CD8-positive, alpha-beta memory T cell (primary cell): ENCODE data around the gene TM7SF2. TPM values are rescaled to one million over a fixed set of nuclear protein-coding genes. Genes with fewer than 3 reads are reported as not detected.
A peak's percentile ranks its signal among the peaks of the same experiment; 100 is the strongest.

Experiments
- CTCF ChIA-PET: fragments of 350-600 bp; sonication (Branson Sonifier 250); formaldehyde crosslinking; loops from one replicate; lab custom pipeline; 2021; ENCODE audit warnings: antibody characterized with exemption; lab: Charles Lee
- POLR2A ChIA-PET: fragments of 350-600 bp; sonication (Branson Sonifier 250); formaldehyde crosslinking; loops from one replicate; lab custom pipeline; 2021; ENCODE audit warnings: antibody characterized with exemption; lab: Charles Lee
- DNase-seq, 5 donors: peaks; one replicate each; pipeline versions ENCODE4 v3.0.0 to v3.0.0-alpha.2; 2020 to 2022; ENCODE audit warnings: mixed read lengths in 1 of 5
- H3K27ac ChIP-seq: one replicate; pipeline ENCODE4 v1.7.0; 2013; ENCODE audit warnings: low read depth, mild to moderate bottlenecking, low read length, moderate library complexity
- H3K27me3 ChIP-seq: 2 replicates; pipeline ENCODE4 v1.7.0; 2013; ENCODE audit warnings: low read length, mild to moderate bottlenecking; ENCODE audit not compliant: insufficient read depth, poor library complexity, severe bottlenecking
- H3K36me3 ChIP-seq: 2 replicates; pipeline ENCODE4 v1.7.0; 2013; ENCODE audit warnings: mild to moderate bottlenecking, low read length, moderate library complexity; ENCODE audit not compliant: insufficient read depth
- H3K4me1 ChIP-seq: 2 replicates; pipeline ENCODE4 v1.7.0; 2013; ENCODE audit warnings: mild to moderate bottlenecking, low read length, moderate library complexity; ENCODE audit not compliant: insufficient read depth
- H3K4me3 ChIP-seq: 2 replicates; pipeline ENCODE4 v1.7.0; 2013; ENCODE audit warnings: mild to moderate bottlenecking, low read length
- H3K9me3 ChIP-seq: 2 replicates; pipeline ENCODE4 v1.7.0; 2013; ENCODE audit warnings: mild to moderate bottlenecking, low read length
- H3K27ac Mint-ChIP-seq, 8 donors: one replicate each; pipeline ENCODE4 v1.8.0; 2020 to 2021; ENCODE audit warnings: mixed read lengths in 8 of 8, mild to moderate bottlenecking in 6 of 8, inconsistent platforms in 3 of 8, moderate library complexity in 3 of 8
- H3K27me3 Mint-ChIP-seq, 2 donors: one replicate each; pipeline ENCODE4 v1.8.0; 2020 to 2021; ENCODE audit warnings: mixed read lengths in 2 of 2, mild to moderate bottlenecking in 1 of 2, moderate library complexity in 1 of 2
- H3K36me3 Mint-ChIP-seq, 3 donors: one replicate each; pipeline ENCODE4 v1.8.0; 2020 to 2021; ENCODE audit warnings: mixed read lengths in 3 of 3, inconsistent platforms in 1 of 3, mild to moderate bottlenecking in 1 of 3
- H3K4me1 Mint-ChIP-seq, 3 donors: one replicate each; pipeline ENCODE4 v1.8.0; 2020 to 2021; ENCODE audit warnings: mixed read lengths in 3 of 3, inconsistent platforms in 1 of 3, mild to moderate bottlenecking in 1 of 3
- H3K4me3 Mint-ChIP-seq, 7 donors: one replicate each; pipeline ENCODE4 v1.8.0; 2020 to 2021; ENCODE audit warnings: mixed read lengths in 7 of 7, mild to moderate bottlenecking in 6 of 7, moderate library complexity in 4 of 7, inconsistent platforms in 2 of 7
- H3K9me3 Mint-ChIP-seq, 5 donors: one replicate each; pipeline ENCODE4 v1.8.0; 2020 to 2022; ENCODE audit warnings: mixed read lengths in 5 of 5, mild to moderate bottlenecking in 3 of 5, moderate library complexity in 2 of 5, inconsistent platforms in 1 of 5
- polyA plus RNA-seq: library from polyadenylated mRNA; unstranded; fragments of 300-500 nt; fragmentation: Illumina TruSeq; gene quantifications from one replicate; pipeline ENCODE4 v1.2.3, GENCODE V29; 2021
- total RNA-seq, 2 experiments: library from RNA; stranded (reverse); gene quantifications; one replicate each; pipeline ENCODE4 v1.2.3, GENCODE V29; 2021

Gene TM7SF2
- total and polyA plus RNA-seq, 3 experiments from 2014 or later = 11.1 to 17.9 (median 17.8) TPM

- peak overlapping the region; percentile 96 to 99 (median 97) for H3K27ac Mint-ChIP-seq
- peaks cover 23 to 32% (median 28%) of the 10 kb centered on the region in 3 donors for H3K4me1 Mint-ChIP-seq
- Histone ChIP-seq H3K4me3 (peak overlapping the region; percentile 86), H3K27me3 (no peaks in the 10 kb centered on the region), H3K4me1 (peaks cover 26% of the 10 kb centered on the region), H3K36me3 (peaks cover 13% of the 10 kb centered on the region), H3K9me3 (no peaks in the 10 kb centered on the region), H3K27ac (peak overlapping the region; percentile 91)
- ChIA-PET POLR2A (interaction anchor here (0.8 to 1.4 kb wide), 2 partner anchors 33 to 37 kb away, joined by 3 to 6 read pairs; partner anchors contain the start of genes FAU, MRPL49 and ZNHIT2), CTCF (interaction anchor here (0.7 to 2.0 kb wide), 5 partner anchors 12 to 71 kb away, joined by 4 to 7 read pairs (median 5); partner anchors contain the start of genes ARL2, FAU, MRPL49 and SNX15)
- DNase-seq = no peak
- peak overlapping the region; percentile 91 to 96 (median 92) for H3K4me3 Mint-ChIP-seq
- peaks cover 0 to 2% of the 10 kb centered on the region in 2 donors for H3K27me3 Mint-ChIP-seq
- no peaks in the 10 kb centered on the region for H3K9me3 Mint-ChIP-seq
- H3K36me3 Mint-ChIP-seq = peaks cover 4 to 55% (median 11%) of the 10 kb centered on the region in 3 donors
These were observed 26.9 kb upstream of the TM7SF2 start for GRCh38 chr11:65084598-65085375.

- H3K36me3 Mint-ChIP-seq = peaks cover 4 to 55% (median 11%) of the 10 kb centered on the region in 3 donors
- no peak for DNase-seq
- ChIA-PET CTCF (interaction anchor here (0.7 to 2.0 kb wide), 5 partner anchors 12 to 71 kb away, joined by 4 to 7 read pairs (median 5); partner anchors contain the start of genes ARL2, FAU, MRPL49 and SNX15), POLR2A (interaction anchor here (0.8 to 1.4 kb wide), 2 partner anchors 32 to 37 kb away, joined by 3 to 6 read pairs; partner anchors contain the start of genes FAU, MRPL49 and ZNHIT2)
- peaks cover 0 to 2% of the 10 kb centered on the region in 2 donors for H3K27me3 Mint-ChIP-seq
- H3K27ac Mint-ChIP-seq = peak overlapping the region; percentile 4 to 99 (median 97)
- Histone ChIP-seq H3K9me3 (no peaks in the 10 kb centered on the region), H3K27me3 (no peaks in the 10 kb centered on the region), H3K27ac (no peak overlapping the region), H3K4me3 (no peak overlapping the region), H3K36me3 (peaks cover 13% of the 10 kb centered on the region), H3K4me1 (peaks cover 26% of the 10 kb centered on the region)
- no peaks in the 10 kb centered on the region for H3K9me3 Mint-ChIP-seq
- peak overlapping the region; percentile 91 to 96 (median 92) for H3K4me3 Mint-ChIP-seq
- peaks cover 23 to 32% (median 28%) of the 10 kb centered on the region in 3 donors for H3K4me1 Mint-ChIP-seq
These were observed 26.2 kb upstream of the TM7SF2 start for GRCh38 chr11:65085446-65085845.

- Mint-ChIP-seq H3K4me1 (peaks cover 23 to 32% (median 28%) of the 10 kb centered on the region in 3 donors), H3K27me3 (peaks cover 0 to 2% of the 10 kb centered on the region in 2 donors), H3K27ac (peak overlapping the region in 2 of 8 donors; percentile 80 to 96), H3K36me3 (peaks cover 4 to 55% (median 11%) of the 10 kb centered on the region in 3 donors), H3K9me3 (no peaks in the 10 kb centered on the region), H3K4me3 (no peak overlapping the region)
- Histone ChIP-seq H3K36me3 (peaks cover 13% of the 10 kb centered on the region), H3K4me1 (peaks cover 26% of the 10 kb centered on the region), H3K27me3 (no peaks in the 10 kb centered on the region), H3K4me3 (no peak overlapping the region), H3K27ac (no peak overlapping the region), H3K9me3 (no peaks in the 10 kb centered on the region)
- ChIA-PET CTCF (interaction anchor here (0.6 to 2.0 kb wide), 3 partner anchors 26 to 36 kb away, joined by 3 to 5 read pairs (median 3); partner anchors contain the start of genes FAU and MRPL49), POLR2A (no interaction called here)
- no peak for DNase-seq
These were observed 24.9 kb upstream of the TM7SF2 start for GRCh38 chr11:65086809-65087208.

- Histone ChIP-seq H3K36me3 (peaks cover 13% of the 10 kb centered on the region), H3K27me3 (no peaks in the 10 kb centered on the region), H3K4me3 (no peak overlapping the region), H3K9me3 (no peaks in the 10 kb centered on the region), H3K27ac (no peak overlapping the region), H3K4me1 (peaks cover 26% of the 10 kb centered on the region)
- Mint-ChIP-seq H3K36me3 (peaks cover 4 to 55% (median 11%) of the 10 kb centered on the region in 3 donors), H3K27me3 (peaks cover 0 to 2% of the 10 kb centered on the region in 2 donors), H3K27ac (peak overlapping the region in 1 of 8 donors; percentile 58), H3K4me3 (no peak overlapping the region), H3K4me1 (peaks cover 23 to 32% (median 28%) of the 10 kb centered on the region in 3 donors), H3K9me3 (no peaks in the 10 kb centered on the region)
- POLR2A ChIA-PET = no interaction called here
- CTCF ChIA-PET = interaction anchor here (0.6 to 2.0 kb wide), 2 partner anchors 35 to 36 kb away, joined by 3 to 5 read pairs; partner anchors contain the start of genes FAU and MRPL49
- no peak for DNase-seq
These were observed 24.5 kb upstream of the TM7SF2 start for GRCh38 chr11:65087216-65087615.

- H3K9me3 Mint-ChIP-seq = no peaks in the 10 kb centered on the region
- POLR2A ChIA-PET = no interaction called here
- no peak overlapping the region for H3K4me3 Mint-ChIP-seq
- H3K9me3 ChIP-seq = no peaks in the 10 kb centered on the region
- H3K4me3 ChIP-seq = no peak overlapping the region
- no peaks in the 10 kb centered on the region for H3K27me3 ChIP-seq
- peaks cover 4 to 55% (median 11%) of the 10 kb centered on the region in 3 donors for H3K36me3 Mint-ChIP-seq
- peaks cover 26% of the 10 kb centered on the region for H3K4me1 ChIP-seq
- H3K27ac ChIP-seq = no peak overlapping the region
- H3K36me3 ChIP-seq = peaks cover 13% of the 10 kb centered on the region
- no peak for DNase-seq
- peaks cover 0 to 2% of the 10 kb centered on the region in 2 donors for H3K27me3 Mint-ChIP-seq
- peak overlapping the region in 1 of 8 donors; percentile 58 for H3K27ac Mint-ChIP-seq
- CTCF ChIA-PET = no interaction called here
- peaks cover 23 to 30% (median 28%) of the 10 kb centered on the region in 3 donors for H3K4me1 Mint-ChIP-seq
These were observed 23.8 kb upstream of the TM7SF2 start for GRCh38 chr11:65087827-65088226.

GRCh38 chr11:65089621-65090020 is 22.1 kb upstream of the TM7SF2 start:
- no peak overlapping the region for H3K27ac ChIP-seq
- H3K4me1 ChIP-seq = peaks cover 18% of the 10 kb centered on the region
- no peak overlapping the region for H3K4me3 ChIP-seq
- H3K36me3 Mint-ChIP-seq = peaks cover 4 to 46% (median 10%) of the 10 kb centered on the region in 3 donors
- no peak for DNase-seq
- H3K27me3 ChIP-seq = no peaks in the 10 kb centered on the region
- H3K4me1 Mint-ChIP-seq = peaks cover 12 to 13% (median 13%) of the 10 kb centered on the region in 3 donors
- peaks cover 13% of the 10 kb centered on the region for H3K36me3 ChIP-seq
- POLR2A ChIA-PET = no interaction called here
- CTCF ChIA-PET = no interaction called here
- H3K4me3 Mint-ChIP-seq = peak overlapping the region in 1 of 7 donors; percentile 30
- peak overlapping the region in 2 of 8 donors; percentile 21 to 58 for H3K27ac Mint-ChIP-seq
- no peaks in the 10 kb centered on the region for H3K27me3 Mint-ChIP-seq
- no peaks in the 10 kb centered on the region for H3K9me3 Mint-ChIP-seq
- no peaks in the 10 kb centered on the region for H3K9me3 ChIP-seq

GRCh38 chr11:65090628-65091027 is 21.0 kb upstream of the TM7SF2 start:
- no peak overlapping the region for H3K27ac ChIP-seq

More at GRCh38 chr11:65090628-65091027, 21.0 kb upstream of the TM7SF2 start:
- Histone ChIP-seq H3K4me1 (peaks cover 10% of the 10 kb centered on the region), H3K27me3 (no peaks in the 10 kb centered on the region), H3K36me3 (peaks cover 9% of the 10 kb centered on the region), H3K9me3 (no peaks in the 10 kb centered on the region), H3K4me3 (no peak overlapping the region)
- ChIA-PET POLR2A (interaction anchor here (0.5 kb wide), 1 partner anchor 10 kb away, joined by 3 read pairs; no protein-coding TSS in a partner anchor), CTCF (interaction anchor here (1.5 kb wide), 1 partner anchor 22 kb away, joined by 5 read pairs; the partner anchor contains the start of gene TM7SF2)
- Mint-ChIP-seq H3K27ac (no peak overlapping the region), H3K4me1 (peaks cover 5% of the 10 kb centered on the region in 3 donors), H3K27me3 (no peaks in the 10 kb centered on the region), H3K4me3 (peak overlapping the region in 1 of 7 donors; percentile 20), H3K9me3 (no peaks in the 10 kb centered on the region), H3K36me3 (peaks cover 3 to 40% (median 9%) of the 10 kb centered on the region in 3 donors)
- DNase-seq = no peak
